Endodermal cell (in vitro differentiated cells): ENCODE data around the gene FAM43A. TPM values are rescaled to one million over a fixed set of nuclear protein-coding genes. Genes with fewer than 3 reads are reported as not detected.

ENCODE experiments used
- DNase-seq: peaks from one replicate; pipeline ENCODE4 v3.0.0-alpha.2; 2017
- H3K27ac ChIP-seq: 2 replicates; pipeline ENCODE4 v1.5.1; 2013; ENCODE audit warnings: mild to moderate bottlenecking, low read depth, low read length, moderate library complexity
- H3K27me3 ChIP-seq: 2 replicates; pipeline ENCODE4 v1.6.1; 2013; ENCODE audit warnings: mild to moderate bottlenecking, low read length, moderate library complexity; ENCODE audit not compliant: insufficient read depth, control insufficient read depth, poor library complexity, severe bottlenecking
- H3K36me3 ChIP-seq: 2 replicates; pipeline ENCODE4 v1.7.0; 2013; ENCODE audit warnings: mild to moderate bottlenecking, low read length, moderate library complexity; ENCODE audit not compliant: control insufficient read depth, insufficient read depth
- H3K4me1 ChIP-seq: one replicate; pipeline ENCODE4 v1.7.0; 2013; ENCODE audit warnings: low read length; ENCODE audit not compliant: control insufficient read depth, insufficient read depth
- H3K4me3 ChIP-seq: 2 replicates; pipeline ENCODE4 v1.5.1; 2013; ENCODE audit warnings: mild to moderate bottlenecking, low read length, moderate library complexity
- H3K9ac ChIP-seq: 2 replicates; pipeline ENCODE4 v1.6.1; 2013; ENCODE audit warnings: mild to moderate bottlenecking, low read length, moderate library complexity; ENCODE audit not compliant: poor library complexity, severe bottlenecking; ENCODE audit errors: extremely low read depth
- H3K9me3 ChIP-seq: 2 replicates; pipeline ENCODE4 v1.6.1; 2013; ENCODE audit warnings: mild to moderate bottlenecking, low read length, moderate library complexity; ENCODE audit not compliant: control insufficient read depth
- H3K27ac Mint-ChIP-seq: 2 replicates; pipeline ENCODE4 v1.8.0; 2020; ENCODE audit warnings: mixed read lengths
- H3K27me3 Mint-ChIP-seq: 2 replicates; pipeline ENCODE4 v1.8.0; 2021; ENCODE audit warnings: mild to moderate bottlenecking, mixed read lengths; ENCODE audit not compliant: insufficient read depth
- H3K36me3 Mint-ChIP-seq: 2 replicates; pipeline ENCODE4 v1.8.0; 2020; ENCODE audit warnings: low read depth, mixed read lengths
- H3K4me1 Mint-ChIP-seq: 2 replicates; pipeline ENCODE4 v1.8.0; 2020; ENCODE audit warnings: mixed read lengths
- H3K4me3 Mint-ChIP-seq: 2 replicates; pipeline ENCODE4 v1.8.0; 2020; ENCODE audit warnings: mild to moderate bottlenecking, moderate library complexity, mixed read lengths
- H3K9me3 Mint-ChIP-seq: 2 replicates; pipeline ENCODE4 v1.8.0; 2020; ENCODE audit warnings: mild to moderate bottlenecking, mixed read lengths
- WGBS, 2 experiments: methylation state at CpG; one replicate each; pipeline versions ENCODE4 v1.1.5 to v1.1.7; 2013; ENCODE audit warnings: missing lambda C conversion rate in 2 of 2, mixed read lengths in 1 of 2; ENCODE audit not compliant: insufficient coverage in 1 of 2, insufficient read length in 1 of 2; 5-methylcytosine and 5-hydroxymethylcytosine counted together
- total RNA-seq, 2 donors: library from RNA; stranded (reverse); fragmentation: NEBNext Ultra II Directional in 1 of 2; extraction: Animal tissue kit (Norgen Biotek cat#: 25700) in 1 of 2; gene quantifications; 2 replicates in 1 of 2; 3 replicates in 1 of 2; pipeline ENCODE4 v1.2.1, GENCODE V29; 2021
- TF ChIP-seq, protein P1 (sequence below): fragments of 200-600 bp; sonication (generic); conservative IDR thresholded peaks from 2 replicates; pipeline ENCODE4 v1.5.0; 2021; ENCODE audit warnings: antibody characterized with exemption, mild to moderate bottlenecking

The FAM43A gene
- total RNA-seq, 2 donors from 2014 or later, result 0.58 to 4.4 TPM

DNA sequence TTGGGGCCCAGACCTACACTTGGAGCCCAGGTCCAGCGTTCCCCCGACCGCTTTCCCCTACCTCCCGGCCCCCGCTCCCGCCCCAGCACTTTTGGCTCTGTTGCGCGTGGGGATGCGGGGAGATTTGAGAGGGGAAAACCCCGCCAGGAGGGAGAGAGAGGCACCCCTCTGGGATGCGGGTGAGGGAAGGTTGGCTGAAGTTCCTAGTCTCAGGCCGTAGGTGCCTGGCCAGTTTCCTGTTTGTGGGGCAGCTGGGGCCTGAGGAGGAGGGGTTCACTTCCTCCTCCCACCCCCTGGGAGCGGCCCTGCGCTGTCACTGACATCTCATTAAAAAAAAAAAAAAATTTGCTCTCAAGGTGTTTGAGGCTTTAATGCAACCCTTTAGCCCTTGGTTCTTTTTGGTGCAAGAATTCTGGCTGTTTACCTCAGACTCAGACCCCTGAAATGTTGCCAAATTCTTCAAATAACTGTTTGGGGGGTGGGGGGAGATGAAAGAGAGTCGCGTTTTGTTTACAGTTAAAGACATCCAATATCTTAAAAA, 2.6 kb downstream of the FAM43A start:
- TF ChIP-seq, protein P1, sequence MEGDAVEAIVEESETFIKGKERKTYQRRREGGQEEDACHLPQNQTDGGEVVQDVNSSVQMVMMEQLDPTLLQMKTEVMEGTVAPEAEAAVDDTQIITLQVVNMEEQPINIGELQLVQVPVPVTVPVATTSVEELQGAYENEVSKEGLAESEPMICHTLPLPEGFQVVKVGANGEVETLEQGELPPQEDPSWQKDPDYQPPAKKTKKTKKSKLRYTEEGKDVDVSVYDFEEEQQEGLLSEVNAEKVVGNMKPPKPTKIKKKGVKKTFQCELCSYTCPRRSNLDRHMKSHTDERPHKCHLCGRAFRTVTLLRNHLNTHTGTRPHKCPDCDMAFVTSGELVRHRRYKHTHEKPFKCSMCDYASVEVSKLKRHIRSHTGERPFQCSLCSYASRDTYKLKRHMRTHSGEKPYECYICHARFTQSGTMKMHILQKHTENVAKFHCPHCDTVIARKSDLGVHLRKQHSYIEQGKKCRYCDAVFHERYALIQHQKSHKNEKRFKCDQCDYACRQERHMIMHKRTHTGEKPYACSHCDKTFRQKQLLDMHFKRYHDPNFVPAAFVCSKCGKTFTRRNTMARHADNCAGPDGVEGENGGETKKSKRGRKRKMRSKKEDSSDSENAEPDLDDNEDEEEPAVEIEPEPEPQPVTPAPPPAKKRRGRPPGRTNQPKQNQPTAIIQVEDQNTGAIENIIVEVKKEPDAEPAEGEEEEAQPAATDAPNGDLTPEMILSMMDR, result no peak
- Mint-ChIP-seq H3K27ac (peak overlapping the region; percentile 84), H3K9me3 (no peaks in the 10 kb centered on the region), H3K27me3 (peaks cover 26% of the 10 kb centered on the region), H3K4me1 (peaks cover 30% of the 10 kb centered on the region), H3K36me3 (no peaks in the 10 kb centered on the region), H3K4me3 (peak overlapping the region; percentile 70)
- H3K4me3 ChIP-seq, result peak overlapping the region; percentile 83
- H3K36me3 ChIP-seq, result no peaks in the 10 kb centered on the region
- peak; percentile 84 for DNase-seq
- peak overlapping the region; percentile 64 for H3K9ac ChIP-seq
- 20 to 29% methylated on average over 1 to 13 of the region's 16 CpGs for WGBS, 2 experiments
- H3K27me3 ChIP-seq, result peaks cover 35% of the 10 kb centered on the region
- no peak overlapping the region for H3K27ac ChIP-seq
- peaks cover 10% of the 10 kb centered on the region for H3K4me1 ChIP-seq
- no peaks in the 10 kb centered on the region for H3K9me3 ChIP-seq

DNA sequence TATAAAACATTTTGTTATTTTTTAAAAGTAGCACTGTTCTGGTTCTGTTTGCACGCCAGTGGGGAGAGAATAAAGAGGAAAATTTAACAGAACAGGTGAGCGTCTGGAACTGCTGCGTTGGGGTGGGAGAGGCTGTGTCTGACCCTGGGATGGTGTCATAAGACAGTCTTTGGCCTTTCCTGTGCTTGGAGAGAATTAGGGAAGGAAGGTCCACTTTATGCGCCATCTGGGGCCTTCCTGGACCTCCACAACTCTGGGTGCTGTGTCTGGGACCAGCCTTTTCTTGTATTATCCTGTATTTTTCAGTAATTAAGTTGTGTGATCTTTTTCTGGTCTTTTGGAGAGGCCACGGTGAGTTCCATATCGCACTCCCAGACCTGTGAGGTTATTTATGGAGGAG, 3.3 kb downstream of the FAM43A start:
- peak overlapping the region; percentile 83 for H3K4me3 ChIP-seq
- H3K36me3 ChIP-seq, result no peaks in the 10 kb centered on the region
- peaks cover 10% of the 10 kb centered on the region for H3K4me1 ChIP-seq
- peaks cover 30% of the 10 kb centered on the region for H3K4me1 Mint-ChIP-seq
- H3K9ac ChIP-seq, result peak overlapping the region; percentile 27
- H3K36me3 Mint-ChIP-seq, result no peaks in the 10 kb centered on the region
- H3K27me3 Mint-ChIP-seq, result peaks cover 26% of the 10 kb centered on the region
- DNase-seq, result no peak
- 74 to 81% methylated on average over 3 to 6 of the region's 6 CpGs for WGBS, 2 experiments
- H3K9me3 ChIP-seq, result no peaks in the 10 kb centered on the region
- no peaks in the 10 kb centered on the region for H3K9me3 Mint-ChIP-seq
- TF ChIP-seq, protein P1, result no peak
- peak overlapping the region; percentile 84 for H3K27ac Mint-ChIP-seq
- peak overlapping the region; percentile 70 for H3K4me3 Mint-ChIP-seq
- no peak overlapping the region for H3K27ac ChIP-seq
- peaks cover 35% of the 10 kb centered on the region for H3K27me3 ChIP-seq

DNA sequence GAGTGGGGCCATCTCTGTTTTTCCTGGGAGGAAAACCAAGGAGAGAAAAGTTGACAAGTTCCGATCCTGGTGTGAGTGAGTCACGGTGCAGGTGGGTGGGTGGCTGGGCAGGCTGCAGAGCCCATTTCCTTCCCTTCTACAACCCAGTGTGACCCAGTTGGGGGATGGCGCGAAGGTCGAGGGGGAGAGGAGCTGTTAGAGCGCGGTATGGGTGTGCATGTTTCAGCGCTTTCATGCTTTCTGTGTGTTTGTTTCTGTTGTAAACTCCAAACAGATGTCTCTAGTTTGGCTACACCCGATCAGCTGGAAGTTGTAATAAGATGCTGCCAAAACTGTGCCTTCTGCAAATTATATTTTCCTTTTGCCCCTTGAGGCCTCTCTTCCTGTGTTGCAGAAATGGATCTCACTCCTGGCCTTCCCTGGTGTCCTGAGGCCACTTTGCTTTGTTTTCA, 3.8 kb downstream of the FAM43A start:
- 74 to 78% methylated on average over 7 to 9 of the region's 9 CpGs for WGBS, 2 experiments
- Mint-ChIP-seq H3K36me3 (no peaks in the 10 kb centered on the region), H3K9me3 (no peaks in the 10 kb centered on the region)

More for the DNA sequence above, 3.8 kb downstream of the FAM43A start:
- Histone ChIP-seq H3K4me3 (no peak overlapping the region), H3K27me3 (peaks cover 31% of the 10 kb centered on the region), H3K9ac (no peak overlapping the region), H3K36me3 (no peaks in the 10 kb centered on the region), H3K9me3 (no peaks in the 10 kb centered on the region), H3K27ac (no peak overlapping the region), H3K4me1 (peaks cover 10% of the 10 kb centered on the region)
- TF ChIP-seq, protein P1, result no peak
- Mint-ChIP-seq H3K4me1 (peaks cover 30% of the 10 kb centered on the region), H3K4me3 (peak overlapping the region; percentile 70), H3K27me3 (peaks cover 21% of the 10 kb centered on the region), H3K27ac (peak overlapping the region; percentile 84)
- no peak for DNase-seq
